Measurements from ENCODE around the gene IL10. TPM values are rescaled to one million over a fixed set of nuclear protein-coding genes. Genes with fewer than 3 reads are reported as not detected.
A peak's percentile ranks its signal among the peaks of the same experiment; 100 is the strongest.

Gene IL10
- total RNA-seq, 1 donor from 2014 or later, result 3.4 TPM

DNA sequence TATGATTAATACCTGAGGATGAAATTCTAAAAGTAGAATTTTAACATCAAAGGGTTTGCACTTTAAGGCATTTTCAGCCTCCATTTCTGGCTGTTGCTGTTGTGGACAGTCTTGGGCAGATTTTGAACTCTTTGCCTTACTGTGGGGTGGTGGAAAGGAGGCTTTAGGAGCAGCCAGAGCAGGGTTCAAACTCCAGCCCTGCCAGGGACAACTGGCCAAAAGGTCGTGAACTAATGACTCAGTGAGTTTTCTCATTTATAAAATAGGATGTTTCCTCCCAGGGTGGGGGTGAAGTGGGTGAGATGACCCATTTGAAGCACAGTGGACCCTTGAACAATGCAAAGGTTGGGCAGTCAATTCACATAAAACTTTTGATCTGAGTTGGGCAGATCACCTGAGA is 50.8 kb downstream of the IL10 start:
- POLR2A ChIA-PET, result interaction anchor here (0.9 kb wide), 1 partner anchor 57 kb away, joined by 3 read pairs; no protein-coding TSS in a partner anchor

DNA sequence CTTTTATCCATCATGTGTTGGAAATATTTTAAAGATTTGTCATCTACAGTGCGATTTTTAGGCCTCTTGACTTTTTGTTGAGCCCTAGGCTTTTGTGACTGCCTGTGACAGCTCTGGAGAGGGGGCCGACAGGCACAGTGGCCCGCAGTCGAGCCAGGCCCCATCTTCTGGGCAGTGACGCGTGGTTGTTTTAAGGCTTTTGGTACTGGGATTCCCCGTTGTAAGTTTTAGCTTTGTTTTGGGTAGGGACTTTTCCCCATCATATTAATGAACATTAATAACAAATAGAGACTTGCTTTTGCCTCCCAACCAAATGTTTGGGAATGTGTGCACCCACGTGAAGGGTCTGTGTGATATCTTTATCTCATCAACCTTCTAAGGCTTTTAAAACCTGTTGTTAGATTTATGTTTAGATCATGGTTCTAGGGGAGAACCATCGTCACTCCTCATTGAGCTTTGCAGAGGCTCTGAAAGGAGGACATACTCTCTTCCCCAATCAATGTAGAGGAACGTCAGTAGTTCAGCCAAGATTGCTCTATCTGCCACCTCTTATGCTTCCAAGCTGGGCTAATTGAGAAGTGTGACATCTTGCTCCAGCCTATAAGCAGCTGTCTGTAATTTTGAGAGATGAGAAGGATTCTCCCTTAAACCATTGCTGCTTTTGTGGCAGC is 53.0 kb downstream of the IL10 start:
- TF ChIP-seq, protein P1, sequence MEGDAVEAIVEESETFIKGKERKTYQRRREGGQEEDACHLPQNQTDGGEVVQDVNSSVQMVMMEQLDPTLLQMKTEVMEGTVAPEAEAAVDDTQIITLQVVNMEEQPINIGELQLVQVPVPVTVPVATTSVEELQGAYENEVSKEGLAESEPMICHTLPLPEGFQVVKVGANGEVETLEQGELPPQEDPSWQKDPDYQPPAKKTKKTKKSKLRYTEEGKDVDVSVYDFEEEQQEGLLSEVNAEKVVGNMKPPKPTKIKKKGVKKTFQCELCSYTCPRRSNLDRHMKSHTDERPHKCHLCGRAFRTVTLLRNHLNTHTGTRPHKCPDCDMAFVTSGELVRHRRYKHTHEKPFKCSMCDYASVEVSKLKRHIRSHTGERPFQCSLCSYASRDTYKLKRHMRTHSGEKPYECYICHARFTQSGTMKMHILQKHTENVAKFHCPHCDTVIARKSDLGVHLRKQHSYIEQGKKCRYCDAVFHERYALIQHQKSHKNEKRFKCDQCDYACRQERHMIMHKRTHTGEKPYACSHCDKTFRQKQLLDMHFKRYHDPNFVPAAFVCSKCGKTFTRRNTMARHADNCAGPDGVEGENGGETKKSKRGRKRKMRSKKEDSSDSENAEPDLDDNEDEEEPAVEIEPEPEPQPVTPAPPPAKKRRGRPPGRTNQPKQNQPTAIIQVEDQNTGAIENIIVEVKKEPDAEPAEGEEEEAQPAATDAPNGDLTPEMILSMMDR (IDR thresholded peaks at IDR 0.05), result no peak
- intact Hi-C loops (cut with micrococcal nuclease), result loop anchor here (1.0 kb wide), 2 partner anchors 16 to 33 kb away; no protein-coding TSS in a partner anchor
- Mint-ChIP-seq H3K4me1 (peaks cover 73% of the 10 kb centered on the region), H3K27me3 (no peaks in the 10 kb centered on the region), H3K27ac (peak overlapping the region; percentile 90), H3K36me3 (ENCODE audit: low read depth) (peaks cover 3% of the 10 kb centered on the region), H3K4me3 (peak overlapping the region; percentile 42), H3K9me3 (no peaks in the 10 kb centered on the region)
- no peak for DNase-seq
- ChIA-PET POLR2A (interaction anchor here (0.8 to 2.2 kb wide), 9 partner anchors 11 to 203 kb away, joined by 3 to 10 read pairs (median 5); partner anchors contain the start of genes EIF2D and MAPKAPK2), CTCF (interaction anchor here (0.8 to 1.9 kb wide), 11 partner anchors 8 to 263 kb away, joined by 3 to 7 read pairs (median 4); no protein-coding TSS in a partner anchor)
- ATAC-seq (ENCODE audit: low read depth), result peak; percentile 81

More for the DNA sequence above, 50.8 kb downstream of the IL10 start:
- Mint-ChIP-seq H3K4me3 (no peak overlapping the region), H3K4me1 (peaks cover 72% of the 10 kb centered on the region), H3K36me3 (ENCODE audit: low read depth) (peaks cover 3% of the 10 kb centered on the region), H3K9me3 (no peaks in the 10 kb centered on the region), H3K27ac (peak overlapping the region; percentile 4), H3K27me3 (no peaks in the 10 kb centered on the region)
- CTCF ChIA-PET, result interaction anchor here (0.9 to 1.2 kb wide), 3 partner anchors 13 to 261 kb away, joined by 3 read pairs; no protein-coding TSS in a partner anchor
- intact Hi-C loops (cut with micrococcal nuclease), result no loop called here
- ATAC-seq (ENCODE audit: low read depth), result no peak
- no peak for DNase-seq
- TF ChIP-seq, protein P1 (IDR thresholded peaks at IDR 0.05), result no peak

DNA sequence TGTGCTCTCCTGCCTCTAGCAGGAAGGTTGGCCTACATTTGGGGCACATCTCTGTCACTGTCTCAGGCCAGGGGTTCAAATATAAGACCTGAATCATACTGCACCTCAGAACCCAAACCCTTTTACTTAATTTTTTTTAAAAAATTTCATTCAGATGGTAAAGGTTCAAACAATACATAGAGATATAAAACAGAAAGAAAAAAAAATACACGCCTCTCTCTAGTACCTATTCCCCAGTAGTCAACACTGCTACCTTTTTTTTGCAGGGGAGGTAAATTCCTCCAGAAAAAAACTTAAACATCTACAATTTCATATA is 54.7 kb downstream of the IL10 start:
- DNase-seq (no peak), ATAC-seq (ENCODE audit: low read depth) (no peak)
- peak overlapping the region; percentile 78 for H3K27ac Mint-ChIP-seq
- peaks cover 80% of the 10 kb centered on the region for H3K4me1 Mint-ChIP-seq
- TF ChIP-seq, protein P1 (IDR thresholded peaks at IDR 0.05), result no peak
- intact Hi-C loops (cut with micrococcal nuclease), result no loop called here
- H3K4me3 Mint-ChIP-seq, result no peak overlapping the region
- no peaks in the 10 kb centered on the region for H3K9me3 Mint-ChIP-seq
- H3K36me3 Mint-ChIP-seq (ENCODE audit: low read depth), result no peaks in the 10 kb centered on the region
- POLR2A ChIA-PET, result no interaction called here
- no peaks in the 10 kb centered on the region for H3K27me3 Mint-ChIP-seq
- CTCF ChIA-PET, result no interaction called here

Other genes starting within 250 kb of the IL10 start
- gene EIF2D, start 160.0 kb downstream of the IL10 start, total RNA-seq, result 61.2 and 65.4 TPM in 2 replicates
- gene DYRK3, start 137.0 kb downstream of the IL10 start, total RNA-seq, result 0.33 and 0.37 TPM in 2 replicates
- gene MAPKAPK2, start 87.6 kb downstream of the IL10 start, total RNA-seq, result 71.2 and 72.1 TPM in 2 replicates
- gene IL19, start 1.7 kb downstream of the IL10 start, total RNA-seq, result not detected in 2 replicates
- gene IL20, start 93.1 kb upstream of the IL10 start, total RNA-seq, result not detected in 2 replicates
- gene IL24, start 124.9 kb upstream of the IL10 start, total RNA-seq, result not detected in 2 replicates
- gene FCMR, start 149.4 kb upstream of the IL10 start, total RNA-seq, result 134 and 146 TPM in 2 replicates
- gene PIGR, start 174.0 kb upstream of the IL10 start, total RNA-seq, result 0.49 and 1.00 TPM in 2 replicates
- not detected in 2 replicates for gene FCAMR, start 198.0 kb upstream of the IL10 start, total RNA-seq

Measured in activated B cell treated with CpG ODN at 0.5 μM for 24 hours (primary cell).